Measurements from ENCODE around the gene SHTN1. TPM values are rescaled to one million over a fixed set of nuclear protein-coding genes. Genes with fewer than 3 reads are reported as not detected.

The SHTN1 gene
- total and polyA plus RNA-seq, 2 donors (not counting 1 experiment from before 2014, with no cell fraction given), result 0.06 to 0.34 TPM

DNA sequence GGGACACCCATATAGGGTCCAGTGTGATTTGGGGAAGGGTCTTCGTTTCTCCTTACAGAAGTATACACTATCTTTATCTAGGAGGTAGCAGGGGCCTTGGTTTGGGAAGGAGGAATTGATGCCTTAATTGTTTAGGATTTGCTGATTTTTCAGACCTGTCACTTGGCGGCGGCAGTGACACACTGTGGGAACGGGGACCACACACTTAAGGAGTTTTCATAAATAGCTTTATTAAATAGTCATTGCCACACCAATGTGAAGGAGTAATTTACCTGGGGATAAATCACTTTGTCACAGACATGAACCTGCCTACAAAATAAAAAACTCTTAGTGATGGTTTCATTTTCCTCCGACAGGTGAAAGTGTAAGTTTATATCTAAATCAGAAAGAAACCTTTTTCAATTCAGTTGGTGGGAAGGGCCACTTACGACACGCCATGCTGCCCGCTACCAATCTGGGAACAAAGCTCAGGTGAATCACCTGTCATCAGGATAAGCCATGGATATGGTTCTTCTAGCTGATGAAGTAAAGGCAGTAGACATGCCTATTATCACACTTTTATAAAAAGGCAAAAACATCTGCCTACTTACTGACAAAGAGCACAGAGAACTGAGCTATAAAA, 168.0 kb downstream of the SHTN1 start:
- no peak for TF ChIP-seq EZH2 (IDR thresholded peaks at IDR 0.05; ENCODE audit: borderline replicate concordance, insufficient read depth, low read depth, low read length, poor library complexity, severe bottlenecking)
- TF ChIP-seq CTCF (IDR thresholded peaks at IDR 0.05), result no peak
- no CpG with 5 or more reads among the region's 8 CpGs for WGBS (ENCODE audit: insufficient coverage)
- CTCF ChIA-PET, result interaction anchor here (1.3 to 3.3 kb wide), 4 partner anchors 40 to 338 kb away, joined by 3 to 12 read pairs (median 3); no protein-coding TSS in a partner anchor

DNA sequence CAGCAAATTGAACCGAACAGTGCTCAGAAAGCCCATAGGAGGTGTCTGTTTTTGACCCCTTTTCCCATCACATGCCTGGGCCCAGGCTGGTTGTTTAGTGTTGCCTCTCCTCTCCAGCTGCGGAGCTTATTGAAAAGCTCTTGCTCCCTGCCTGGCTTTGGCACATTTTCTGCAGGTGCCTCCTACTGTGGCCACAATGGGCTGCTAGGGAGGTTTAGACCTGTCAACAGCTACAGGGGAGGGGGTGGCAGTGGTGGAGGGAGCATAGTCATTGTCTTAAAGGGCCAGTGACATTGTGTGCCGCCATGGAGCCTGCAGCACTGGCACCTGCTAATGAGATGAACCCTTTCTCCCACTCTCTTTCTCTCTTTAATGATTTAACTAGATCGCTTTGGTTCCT, 168.9 kb downstream of the SHTN1 start:
- Mint-ChIP-seq H3K27me3 (no peaks in the 10 kb centered on the region), H3K27ac (no peak overlapping the region), H3K4me3 (no peak overlapping the region), H3K4me1 (peaks cover 18% of the 10 kb centered on the region), H3K9me3 (ENCODE audit: insufficient read depth) (no peaks in the 10 kb centered on the region)
- no peak for TF ChIP-seq EZH2 (IDR thresholded peaks at IDR 0.05; ENCODE audit: borderline replicate concordance, insufficient read depth, low read depth, low read length, poor library complexity, severe bottlenecking)
- TF ChIP-seq CTCF (IDR thresholded peaks at IDR 0.05), result no peak
- H3K9ac ChIP-seq (ENCODE audit: low read length), result no peak overlapping the region
- no peak overlapping the region for H3K4me2 ChIP-seq (replicated peaks; ENCODE audit: low read depth, low read length, poor library complexity, severe bottlenecking)
- ATAC-seq (ENCODE audit: low read depth), result no peak
- H4K20me1 ChIP-seq (ENCODE audit: control insufficient read depth, insufficient read depth, low read length, poor library complexity, severe bottlenecking), result no peaks in the 10 kb centered on the region
- no peak overlapping the region for H2AFZ ChIP-seq (ENCODE audit: insufficient read depth, low read depth, low read length, poor library complexity, severe bottlenecking)
- no peaks in the 10 kb centered on the region for H3K79me2 ChIP-seq (ENCODE audit: control insufficient read depth, insufficient read depth, low read length)
- CTCF ChIA-PET, result interaction anchor here (1.3 to 1.8 kb wide), 2 partner anchors 39 to 332 kb away, joined by 3 read pairs; no protein-coding TSS in a partner anchor
- H3K36me3 ChIP-seq (replicated peaks in 1 of 2; ENCODE audit: control extremely low read depth in 1 of 2, control insufficient read depth in 1 of 2, extremely low read depth in 1 of 2, insufficient read depth in 2 of 2, low read length in 1 of 2), result no peaks in the 10 kb centered on the region
- H3K4me1 ChIP-seq (ENCODE audit: control insufficient read depth in 2 of 2, insufficient read depth in 2 of 2, low read length in 2 of 2), result no peaks in the 10 kb centered on the region
- intact Hi-C loops (cut with micrococcal nuclease), result no loop called here
- no peaks in the 10 kb centered on the region for H3K27me3 ChIP-seq (replicated peaks in 1 of 4; ENCODE audit: control extremely low read depth in 1 of 4, control insufficient read depth in 3 of 4, insufficient read depth in 4 of 4, low read length in 3 of 4)
- no peaks in the 10 kb centered on the region for H3K9me3 ChIP-seq (ENCODE audit: control extremely low read depth in 1 of 3, control insufficient read depth in 2 of 3, insufficient read depth in 1 of 3, low read length in 2 of 3)
- 71% methylated on average over 1 of the region's 4 CpGs for WGBS (ENCODE audit: insufficient coverage)
- DNase-seq, result no peak
- no peak overlapping the region for H3K27ac ChIP-seq (ENCODE audit: low read length in 2 of 2)
- POLR2A ChIA-PET, result no interaction called here
- no peak overlapping the region for H3K4me3 ChIP-seq (ENCODE audit: control extremely low read depth in 1 of 5, extremely low read depth in 1 of 5, insufficient read depth in 1 of 5, low read depth in 2 of 5, low read length in 4 of 5)

More for the DNA sequence above, 168.0 kb downstream of the SHTN1 start:
- no peaks in the 10 kb centered on the region for H3K79me2 ChIP-seq (ENCODE audit: control insufficient read depth, insufficient read depth, low read length)
- H3K36me3 ChIP-seq (replicated peaks in 1 of 2; ENCODE audit: control extremely low read depth in 1 of 2, control insufficient read depth in 1 of 2, extremely low read depth in 1 of 2, insufficient read depth in 2 of 2, low read length in 1 of 2), result no peaks in the 10 kb centered on the region
- H3K4me1 Mint-ChIP-seq, result peaks cover 19% of the 10 kb centered on the region
- H3K4me3 ChIP-seq (ENCODE audit: control extremely low read depth in 1 of 5, extremely low read depth in 1 of 5, insufficient read depth in 1 of 5, low read depth in 2 of 5, low read length in 4 of 5), result no peak overlapping the region
- intact Hi-C loops (cut with micrococcal nuclease), result no loop called here
- no peak overlapping the region for H3K27ac ChIP-seq (ENCODE audit: low read length in 2 of 2)
- no peak overlapping the region for H3K4me2 ChIP-seq (replicated peaks; ENCODE audit: low read depth, low read length, poor library complexity, severe bottlenecking)
- no peaks in the 10 kb centered on the region for H3K27me3 Mint-ChIP-seq
- no peak overlapping the region for H2AFZ ChIP-seq (ENCODE audit: insufficient read depth, low read depth, low read length, poor library complexity, severe bottlenecking)
- no peak overlapping the region for H3K9ac ChIP-seq (ENCODE audit: low read length)
- no peaks in the 10 kb centered on the region for H3K9me3 ChIP-seq (ENCODE audit: control extremely low read depth in 1 of 3, control insufficient read depth in 2 of 3, insufficient read depth in 1 of 3, low read length in 2 of 3)
- H3K4me3 Mint-ChIP-seq, result no peak overlapping the region
- DNase-seq (no peak), ATAC-seq (ENCODE audit: low read depth) (no peak)
- no peaks in the 10 kb centered on the region for H3K9me3 Mint-ChIP-seq (ENCODE audit: insufficient read depth)
- no peak overlapping the region for H3K27ac Mint-ChIP-seq
- no peaks in the 10 kb centered on the region for H3K27me3 ChIP-seq (replicated peaks in 1 of 4; ENCODE audit: control extremely low read depth in 1 of 4, control insufficient read depth in 3 of 4, insufficient read depth in 4 of 4, low read length in 3 of 4)
- H4K20me1 ChIP-seq (ENCODE audit: control insufficient read depth, insufficient read depth, low read length, poor library complexity, severe bottlenecking), result no peaks in the 10 kb centered on the region
- H3K4me1 ChIP-seq (ENCODE audit: control insufficient read depth in 2 of 2, insufficient read depth in 2 of 2, low read length in 2 of 2), result no peaks in the 10 kb centered on the region
- POLR2A ChIA-PET, result interaction anchor here (1.3 kb wide), 1 partner anchor 10 kb away, joined by 3 read pairs; no protein-coding TSS in a partner anchor

All from B cell (primary cell).